H1 (cell line): ENCODE results near the gene HACD3. TPM values are rescaled to one million over a fixed set of nuclear protein-coding genes. Genes with fewer than 3 reads are reported as not detected.

Source experiments
- CTCF ChIA-PET: fragments of 300-600 bp; sonication (Branson Sonifier 250); formaldehyde crosslinking; loops from one replicate; lab custom pipeline; 2021; ENCODE audit not compliant: partially characterized antibody; lab: Charles Lee
- POLR2A ChIA-PET: fragments of 300-600 bp; sonication (Branson Sonifier 250); formaldehyde crosslinking; loops from one replicate; lab custom pipeline; 2021; ENCODE audit warnings: inconsistent platforms; ENCODE audit not compliant: partially characterized antibody; lab: Charles Lee
- DNase-seq, 2 experiments: peaks; one replicate each; pipeline versions ENCODE4 v3.0.0 to v3.0.0-alpha.2; 2010 to 2022; ENCODE audit warnings: low spot score in 2 of 2, low read depth in 1 of 2, mixed read lengths in 1 of 2
- FAIRE-seq: peaks from 2 replicates; lab custom pipeline; 2011; peaks lifted over from hg19 to GRCh38; lab: Jason Lieb, UNC
- H2AFZ ChIP-seq: 2 replicates; pipeline ENCODE4 v1.8.1; 2012; ENCODE audit warnings: low read length, inconsistent platforms
- H2AK5ac ChIP-seq: 2 replicates; pipeline ENCODE4 v1.6.1; 2013; ENCODE audit warnings: low read depth, low read length
- H2BK120ac ChIP-seq: replicated peaks from 2 replicates; pipeline ENCODE3; 2013; ENCODE audit warnings: low read depth, low read length, inconsistent platforms
- H2BK12ac ChIP-seq: 2 replicates; pipeline ENCODE4 v1.6.1; 2013; ENCODE audit warnings: low read depth, low read length
- H2BK15ac ChIP-seq: 2 replicates; pipeline ENCODE4 v1.6.1; 2013; ENCODE audit warnings: low read length
- H2BK20ac ChIP-seq: 2 replicates; pipeline ENCODE4 v1.6.1; 2013; ENCODE audit warnings: low read length
- H2BK5ac ChIP-seq: 2 replicates; pipeline ENCODE4 v1.6.1; 2013; ENCODE audit warnings: low read depth, low read length
- H3K14ac ChIP-seq: 2 replicates; pipeline ENCODE4 v1.6.1; 2013; ENCODE audit warnings: inconsistent platforms; ENCODE audit not compliant: insufficient read length
- H3K18ac ChIP-seq: 2 replicates; pipeline ENCODE4 v1.6.1; 2013; ENCODE audit warnings: low read length; ENCODE audit errors: extremely low read depth
- H3K23ac ChIP-seq: 2 replicates; pipeline ENCODE4 v1.6.1; 2013; ENCODE audit warnings: inconsistent platforms; ENCODE audit not compliant: insufficient read length
- H3K23me2 ChIP-seq: 2 replicates; pipeline ENCODE4 v1.6.1; 2013; ENCODE audit warnings: low read depth, low read length
- H3K27ac ChIP-seq: 2 replicates; pipeline ENCODE4 v1.6.1; 2011; ENCODE audit warnings: low read depth, low read length, inconsistent platforms
- H3K27me3 ChIP-seq, 4 experiments: replicated peaks in 1 of 4; 1 replicate in 1 of 4; 2 replicates in 3 of 4; pipeline versions ENCODE4 v1.6.1 to v1.8.1; 2011 to 2013; ENCODE audit warnings: low read length in 3 of 4, mild to moderate bottlenecking in 3 of 4, inconsistent platforms in 2 of 4, mixed read lengths in 2 of 4, moderate library complexity in 1 of 4; ENCODE audit not compliant: control insufficient read depth in 3 of 4, insufficient read depth in 3 of 4; ENCODE audit errors: extremely low read depth in 1 of 4
- H3K36me3 ChIP-seq, 4 experiments: 2 replicates each; pipeline versions ENCODE4 v1.6.1 to v1.8.1; 2011 to 2013; ENCODE audit warnings: mild to moderate bottlenecking in 4 of 4, low read length in 3 of 4, moderate library complexity in 2 of 4, control low read depth in 1 of 4, inconsistent platforms in 1 of 4; ENCODE audit not compliant: insufficient read depth in 4 of 4, control insufficient read depth in 2 of 4
- H3K4ac ChIP-seq: replicated peaks from 2 replicates; pipeline ENCODE3; 2013; ENCODE audit warnings: low read length, low read depth, mixed read lengths, inconsistent platforms; ENCODE audit not compliant: insufficient read length
- H3K4me1 ChIP-seq, 4 experiments: replicated peaks in 1 of 4; 1 replicate in 1 of 4; 2 replicates in 3 of 4; pipeline versions ENCODE4 v1.6.1 to v1.8.1; 2011 to 2013; ENCODE audit warnings: low read length in 3 of 4, inconsistent platforms in 2 of 4, mixed read lengths in 1 of 4; ENCODE audit not compliant: insufficient read depth in 4 of 4, control insufficient read depth in 3 of 4
- H3K4me2 ChIP-seq, 2 experiments: 2 replicates each; pipeline versions ENCODE4 v1.6.1 to v1.8.1; 2011 to 2013; ENCODE audit warnings: low read depth in 2 of 2, low read length in 2 of 2, control low read depth in 1 of 2, inconsistent platforms in 1 of 2, mild to moderate bottlenecking in 1 of 2; ENCODE audit not compliant: insufficient read depth in 1 of 2
- H3K4me3 ChIP-seq, 4 experiments: fragments of 200-600, 300-600 bp in 1 of 4; sonication (generic), shearing (Covaris generic), sonication (Bioruptor Twin) in 1 of 4; 2 replicates each; pipeline versions ENCODE4 v1.5.1 to v1.8.1; 2011 to 2016; ENCODE audit warnings: low read length in 4 of 4, low read depth in 3 of 4, control low read depth in 2 of 4, inconsistent platforms in 2 of 4, mild to moderate bottlenecking in 2 of 4, mixed read lengths in 1 of 4, moderate library complexity in 1 of 4; ENCODE audit not compliant: insufficient read depth in 2 of 4; ENCODE audit errors: extremely low read depth in 1 of 4
- H3K56ac ChIP-seq: replicated peaks from 2 replicates; pipeline ENCODE3; 2013; ENCODE audit warnings: low read depth, mild to moderate bottlenecking, mixed read lengths, low read length, inconsistent platforms; ENCODE audit not compliant: insufficient read length
- H3K79me1 ChIP-seq: 2 replicates; pipeline ENCODE4 v1.6.1; 2013; ENCODE audit warnings: low read depth, low read length, control low read depth
- H3K79me2 ChIP-seq, 2 experiments: 2 replicates each; pipeline versions ENCODE4 v1.6.1 to v1.8.1; 2012 to 2013; ENCODE audit warnings: low read length in 2 of 2, mild to moderate bottlenecking in 2 of 2, inconsistent platforms in 1 of 2; ENCODE audit not compliant: insufficient read depth in 2 of 2, control insufficient read depth in 1 of 2
- H3K9ac ChIP-seq, 4 experiments: replicated peaks in 1 of 4; 1 replicate in 1 of 4; 2 replicates in 3 of 4; pipeline versions ENCODE4 v1.6.1 to v1.8.1; 2011 to 2013; ENCODE audit warnings: low read depth in 3 of 4, low read length in 3 of 4, control low read depth in 2 of 4, mild to moderate bottlenecking in 2 of 4, moderate library complexity in 2 of 4, inconsistent platforms in 1 of 4; ENCODE audit errors: extremely low read depth in 1 of 4
- H3K9me3 ChIP-seq, 2 experiments: 2 replicates each; pipeline versions ENCODE4 v1.6.1 to v1.8.1; 2012 to 2013; ENCODE audit warnings: mild to moderate bottlenecking in 2 of 2, moderate library complexity in 2 of 2, control low read depth in 1 of 2, inconsistent platforms in 1 of 2, low read depth in 1 of 2, low read length in 1 of 2, mixed read lengths in 1 of 2; ENCODE audit not compliant: insufficient read depth in 2 of 2
- H4K20me1 ChIP-seq, 2 experiments: replicated peaks in 1 of 2; 2 replicates each; pipeline versions ENCODE3 to v1.8.1; 2011 to 2013; ENCODE audit warnings: inconsistent platforms in 2 of 2, low read length in 2 of 2, mild to moderate bottlenecking in 1 of 2; ENCODE audit not compliant: insufficient read depth in 2 of 2, control insufficient read depth in 1 of 2
- H4K5ac ChIP-seq: 2 replicates; pipeline ENCODE4 v1.6.1; 2013; ENCODE audit warnings: low read length, low read depth, mixed read lengths, inconsistent platforms; ENCODE audit not compliant: insufficient read length
- H4K8ac ChIP-seq: 2 replicates; pipeline ENCODE4 v1.8.0; 2013; ENCODE audit warnings: mild to moderate bottlenecking, moderate library complexity, low read length, inconsistent platforms; ENCODE audit not compliant: insufficient read depth; ENCODE audit errors: extremely low read depth
- H4K91ac ChIP-seq: replicated peaks from 2 replicates; pipeline ENCODE3; 2013; ENCODE audit warnings: low read length, mixed read lengths, inconsistent platforms; ENCODE audit not compliant: insufficient read length
- EGR1 ChIP-seq: IDR thresholded peaks from 2 replicates; pipeline ENCODE4 v1.6.1; 2011; ENCODE audit warnings: low read depth, low read length, borderline replicate concordance
- TEAD4 ChIP-seq: IDR thresholded peaks from 2 replicates; pipeline ENCODE4 v1.6.1; 2012; ENCODE audit warnings: low read depth, low read length, inconsistent platforms, mixed read lengths
- YY1 ChIP-seq: IDR thresholded peaks from 2 replicates; pipeline ENCODE4 v1.6.1; 2011; ENCODE audit warnings: low read depth, mild to moderate bottlenecking, low read length
- polyA plus RNA-seq, 7 experiments: library from polyadenylated mRNA; depleted of rRNA in 3 of 7; stranded (reverse) in 5 of 7; unstranded in 2 of 7; fragments of >200 nt in 5 of 7; fragments of 200-250 nt in 2 of 7; gene quantifications; 1 replicate in 5 of 7; 2 replicates in 1 of 7; 4 replicates in 1 of 7; pipeline versions ENCODE4 v1.2.1 to v1.2.3, GENCODE V29; 2011 to 2013; ENCODE audit warnings: missing spikeins in 2 of 7, mixed read lengths in 2 of 7
- total RNA-seq: library from RNA; stranded (reverse); fragmentation: NEBNext Ultra II Directional; extraction: Animal tissue kit (Norgen Biotek cat#: 25700); gene quantifications from 2 replicates; pipeline ENCODE4 v1.2.1, GENCODE V29; 2021

The HACD3 gene
- total and polyA plus RNA-seq, 2 of the 8 experiments (the other 6 are each of a cell fraction or from before 2014, with no cell fraction given): 78.8 to 120 TPM

DNA sequence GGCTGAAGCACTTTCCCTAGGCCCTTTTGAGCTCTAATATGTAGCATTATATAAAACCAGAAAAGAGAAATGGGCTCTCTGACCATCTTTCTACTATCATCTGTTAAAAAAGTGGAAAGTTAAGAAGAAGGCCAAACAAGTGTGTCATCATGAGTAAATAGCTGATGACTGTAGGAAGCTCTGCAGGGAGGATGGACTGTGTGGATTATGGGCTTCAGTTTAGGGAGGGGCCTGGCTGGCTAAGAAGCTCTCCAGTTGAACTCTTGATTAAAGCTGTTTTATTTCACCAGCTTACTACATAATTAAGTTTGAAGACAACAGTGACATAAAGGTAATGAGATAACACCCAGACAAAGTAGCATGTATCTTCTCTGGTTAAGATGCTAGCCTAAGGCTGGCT lies 50.0 kb downstream of the HACD3 start:
- no peak overlapping the region for H3K56ac ChIP-seq
- H4K8ac ChIP-seq: no peak overlapping the region
- no peak overlapping the region for H3K4ac ChIP-seq
- H4K91ac ChIP-seq: no peak overlapping the region
- H3K18ac ChIP-seq: no peak overlapping the region
- H3K4me3 ChIP-seq: no peak overlapping the region
- no peak overlapping the region for H2AFZ ChIP-seq
- FAIRE-seq: no peak
- no peak overlapping the region for H3K9ac ChIP-seq
- no peak overlapping the region for H3K14ac ChIP-seq
- no peaks in the 10 kb centered on the region for H3K79me1 ChIP-seq
- no peak overlapping the region for H3K27ac ChIP-seq
- ChIA-PET CTCF (interaction anchor here (0.7 to 2.9 kb wide), 8 partner anchors 10 to 289 kb away, joined by 3 to 13 read pairs (median 4); partner anchors contain the start of genes INTS14 and RAB11A), POLR2A (interaction anchor here (0.7 to 2.5 kb wide), 6 partner anchors 9 to 311 kb away, joined by 3 to 9 read pairs (median 4); partner anchors contain the start of gene INTS14)
- no peak overlapping the region for H2BK20ac ChIP-seq
- no peak overlapping the region for H3K4me2 ChIP-seq
- peaks cover 4 to 52% (median 34%) of the 10 kb centered on the region in 4 experiments; a peak in 7 of 8 replicates for H3K36me3 ChIP-seq
- H4K20me1 ChIP-seq: peaks cover 0 to 4% of the 10 kb centered on the region in 2 experiments
- no peak overlapping the region for H2BK12ac ChIP-seq
- TF ChIP-seq TEAD4 (no peak), EGR1 (no peak), YY1 (no peak)
- no peak overlapping the region for H3K23ac ChIP-seq
- no peaks in the 10 kb centered on the region for H3K27me3 ChIP-seq
- no peak overlapping the region for H4K5ac ChIP-seq
- H3K9me3 ChIP-seq: no peaks in the 10 kb centered on the region
- no peak overlapping the region for H2BK5ac ChIP-seq
- no peak for DNase-seq
- H3K79me2 ChIP-seq: no peaks in the 10 kb centered on the region
- no peaks in the 10 kb centered on the region for H3K4me1 ChIP-seq
- H3K23me2 ChIP-seq: no peaks in the 10 kb centered on the region
- H2BK120ac ChIP-seq: no peak overlapping the region
- no peak overlapping the region for H2BK15ac ChIP-seq
- no peak overlapping the region for H2AK5ac ChIP-seq
